HG02852 (cell line): ENCODE results near the gene PPFIBP2.

Experiments
- ATAC-seq: cut with Tn5 transposase; IDR thresholded peaks from one replicate; pipeline ENCODE4 v1.9.1; 2021; ENCODE audit warnings: mild to moderate bottlenecking, moderate library complexity; ENCODE audit not compliant: unreplicated experiment

PPFIBP2 gene

DNA sequence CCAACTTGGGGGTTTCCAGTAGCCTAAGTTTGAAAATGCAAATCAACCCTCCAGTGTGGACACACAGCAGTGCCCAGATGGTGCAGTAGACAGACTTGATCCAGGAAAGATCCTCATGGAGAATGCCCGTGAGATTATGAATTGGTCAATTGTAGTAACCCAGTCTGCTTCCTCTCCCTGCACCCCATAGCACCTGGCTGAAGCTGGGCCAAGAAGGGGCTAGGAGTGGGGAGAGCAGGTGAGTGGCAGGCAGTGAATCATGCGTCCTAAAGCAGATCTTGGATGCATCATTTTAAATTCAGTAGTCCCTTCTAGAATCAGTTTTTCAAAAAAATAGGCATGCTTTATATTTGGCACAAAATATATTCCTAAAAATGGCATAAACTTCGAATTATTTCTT lies 107.3 kb downstream of the PPFIBP2 start:
- ATAC-seq: no peak

DNA sequence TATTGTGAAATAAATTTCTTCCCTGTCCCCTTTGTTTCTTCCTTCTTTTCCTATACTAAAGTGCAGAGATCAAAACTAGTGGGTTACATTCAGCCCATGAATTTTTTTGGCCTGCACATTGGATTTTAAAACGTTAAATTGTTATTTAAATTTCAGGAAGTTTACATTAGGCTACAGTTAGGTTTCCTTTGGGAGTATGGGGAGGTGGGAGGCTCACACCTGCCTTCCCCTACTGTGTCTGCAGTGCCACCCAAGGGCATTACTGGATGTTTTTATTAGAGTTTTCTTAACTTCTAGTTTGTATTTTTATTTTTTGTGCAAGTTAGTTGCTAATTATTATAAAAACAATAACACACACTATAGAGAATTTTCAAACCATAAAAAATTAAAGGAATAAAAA lies 107.8 kb downstream of the PPFIBP2 start:
- no peak for ATAC-seq

DNA sequence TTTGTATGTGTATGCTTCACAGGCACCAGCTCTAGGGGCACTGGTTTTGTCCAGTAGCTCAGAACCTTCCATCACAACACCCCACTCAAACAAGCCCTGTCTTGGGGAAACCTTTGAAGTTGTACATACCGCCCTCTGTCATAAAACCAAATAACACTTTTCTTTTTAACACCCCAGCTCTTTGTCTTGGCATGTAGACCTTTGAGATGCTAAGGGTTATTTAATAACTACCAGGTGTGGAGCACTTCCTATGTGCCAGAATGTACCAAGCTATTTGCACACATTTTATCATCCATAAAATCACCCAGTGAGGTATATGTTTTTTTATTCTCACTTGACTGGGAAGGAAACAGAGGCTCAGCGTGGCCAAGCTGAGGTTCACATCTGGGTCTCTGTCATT lies 108.9 kb downstream of the PPFIBP2 start:
- no peak for ATAC-seq

DNA sequence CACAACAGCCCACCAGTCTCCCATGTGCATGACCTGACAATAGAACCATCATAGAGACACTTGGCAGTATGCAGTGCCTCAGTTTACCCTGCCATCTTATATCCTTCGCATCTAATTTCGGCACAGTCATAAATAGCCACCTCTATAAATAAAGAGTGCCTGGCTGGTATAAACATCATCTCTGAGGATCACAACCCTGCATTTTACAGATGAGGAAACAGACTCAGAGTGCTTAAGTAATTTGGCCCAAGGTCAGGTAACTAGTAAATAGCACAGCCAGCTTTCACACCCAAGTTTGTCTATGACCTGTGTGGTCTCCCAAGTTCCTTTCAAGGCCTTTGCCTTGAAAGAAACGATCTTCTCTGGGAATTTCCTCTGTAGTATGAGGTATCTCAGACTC lies 114.9 kb downstream of the PPFIBP2 start:
- no peak for ATAC-seq

DNA sequence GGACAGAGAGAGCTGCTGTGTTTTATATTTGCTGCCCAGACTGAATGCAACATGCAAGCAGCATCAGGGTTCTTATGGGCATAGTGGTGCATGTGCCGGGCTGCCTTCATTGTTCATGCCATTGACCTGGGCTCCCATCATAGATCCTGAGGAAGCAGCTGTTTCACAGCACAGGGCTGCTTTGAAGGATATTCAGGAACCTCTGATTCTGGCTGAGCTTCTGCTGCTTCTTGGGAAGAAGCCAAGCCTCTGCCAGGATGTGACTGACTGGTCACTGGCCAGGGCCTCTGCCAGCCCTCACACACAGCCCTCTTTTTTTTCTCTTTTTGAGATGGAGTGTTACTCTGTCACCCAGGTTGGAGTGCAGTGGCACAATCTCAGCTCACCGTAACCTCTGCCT lies 116.2 kb downstream of the PPFIBP2 start:
- ATAC-seq: no peak

DNA sequence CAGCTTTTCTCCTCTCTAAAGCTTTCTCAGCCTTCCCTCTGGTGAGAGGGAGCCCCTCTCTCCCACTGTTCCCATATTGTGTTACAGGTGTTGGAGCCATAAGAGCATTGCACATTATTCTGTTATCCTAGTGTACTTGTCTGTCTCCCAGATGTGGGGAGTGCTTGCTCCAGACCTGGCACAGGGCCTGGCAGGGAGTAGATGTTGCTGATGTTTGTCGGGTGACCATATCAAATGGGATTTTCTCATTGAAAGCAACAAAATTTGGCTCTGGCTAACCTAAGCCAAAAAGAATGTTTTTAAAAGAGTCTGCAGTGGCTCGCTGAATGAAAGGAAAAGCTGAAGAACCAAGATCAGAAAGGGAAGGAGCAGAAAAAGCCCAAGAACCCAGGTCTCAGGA lies 118.4 kb downstream of the PPFIBP2 start:
- ATAC-seq: no peak

DNA sequence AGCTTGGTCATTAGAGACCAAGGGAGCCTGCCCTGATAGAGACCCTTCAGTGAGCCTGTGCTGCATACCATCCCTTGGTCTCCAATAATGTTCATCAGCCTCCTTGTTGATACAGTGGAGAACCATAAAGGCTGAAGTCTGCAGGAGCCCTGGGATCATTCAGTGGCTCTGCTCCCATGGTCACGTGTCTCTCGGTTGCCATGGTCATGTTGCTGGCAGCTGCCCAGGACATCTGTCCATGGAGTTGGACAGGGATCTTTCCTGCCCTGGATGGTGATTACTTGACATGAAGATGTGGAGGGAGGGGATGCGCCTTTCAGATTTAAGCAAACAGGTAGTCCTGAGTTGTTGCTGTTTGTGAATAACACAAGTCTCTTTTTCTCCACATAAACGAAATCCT lies 121.3 kb downstream of the PPFIBP2 start:
- ATAC-seq: no peak

DNA sequence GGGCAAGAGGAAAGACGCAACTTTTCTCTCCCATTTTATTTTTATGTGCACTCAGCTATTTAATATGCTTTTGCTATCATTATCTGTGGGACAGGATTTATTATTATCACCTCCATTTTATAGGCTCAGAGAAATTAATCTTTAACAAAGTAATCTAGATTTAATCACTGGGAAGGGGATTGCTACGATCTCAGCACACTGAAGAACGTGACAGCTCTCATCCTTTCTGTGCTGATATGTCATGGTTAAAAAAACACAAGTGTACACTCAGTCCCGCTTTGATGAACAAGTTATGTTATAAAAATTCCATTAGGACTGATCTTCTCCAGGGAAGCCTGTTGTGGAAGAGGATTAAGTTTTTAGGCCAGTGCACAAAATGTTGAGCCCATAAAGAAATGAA lies 121.9 kb downstream of the PPFIBP2 start:
- ATAC-seq: no peak

DNA sequence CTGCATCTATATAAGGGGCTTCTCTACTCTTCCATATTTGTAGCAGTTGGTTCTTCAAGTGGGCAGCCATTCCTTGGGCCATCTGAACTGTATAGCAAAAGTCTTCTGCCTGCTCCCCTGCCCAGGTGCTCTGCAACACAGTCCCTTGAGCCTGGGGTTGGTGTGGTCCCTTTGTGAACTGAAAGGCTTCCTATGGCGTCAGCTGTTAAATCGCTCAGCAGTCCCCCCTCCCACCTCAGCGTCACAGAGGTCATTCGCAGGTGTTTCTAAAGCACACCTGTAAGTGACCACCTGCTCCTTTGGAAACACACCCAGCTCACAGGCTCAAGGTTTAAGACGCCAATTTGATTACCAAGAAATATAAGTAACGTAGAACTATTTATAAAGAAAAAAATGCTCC lies 122.6 kb downstream of the PPFIBP2 start:
- no peak for ATAC-seq

DNA sequence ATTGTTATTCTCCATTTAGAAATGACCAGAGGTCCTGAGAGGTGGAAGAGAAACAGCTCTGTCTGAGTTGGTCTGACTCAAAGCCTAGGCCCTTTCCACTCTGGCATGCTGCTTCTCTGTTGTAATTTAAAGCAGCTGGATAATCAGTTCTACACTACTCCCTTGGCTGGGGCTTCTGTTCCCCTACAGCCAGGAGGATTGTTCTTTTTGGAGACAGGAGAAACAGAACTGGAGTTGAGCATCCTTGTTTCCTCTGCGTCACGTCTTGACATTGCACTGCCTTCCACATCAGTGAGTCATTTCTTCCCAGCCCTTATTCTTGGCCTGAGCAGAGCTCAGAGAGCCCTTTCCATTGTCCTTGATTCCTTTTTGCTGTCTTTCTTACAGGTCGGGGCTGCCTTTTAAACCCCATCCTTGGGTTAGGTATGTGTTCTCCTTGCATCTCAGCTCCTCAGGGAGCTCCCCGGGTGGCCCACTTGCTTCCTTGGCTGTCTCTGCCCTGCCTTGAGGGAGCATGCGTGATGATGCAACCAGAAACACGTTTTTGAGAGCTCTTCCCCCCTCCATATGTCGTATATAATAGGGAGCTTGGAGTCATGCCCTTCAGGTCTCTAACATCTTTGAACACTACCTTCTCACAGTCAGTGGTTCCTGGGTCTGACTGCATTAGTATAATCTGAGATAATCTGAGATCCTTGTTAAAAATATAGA lies 123.8 kb downstream of the PPFIBP2 start:
- no peak for ATAC-seq

DNA sequence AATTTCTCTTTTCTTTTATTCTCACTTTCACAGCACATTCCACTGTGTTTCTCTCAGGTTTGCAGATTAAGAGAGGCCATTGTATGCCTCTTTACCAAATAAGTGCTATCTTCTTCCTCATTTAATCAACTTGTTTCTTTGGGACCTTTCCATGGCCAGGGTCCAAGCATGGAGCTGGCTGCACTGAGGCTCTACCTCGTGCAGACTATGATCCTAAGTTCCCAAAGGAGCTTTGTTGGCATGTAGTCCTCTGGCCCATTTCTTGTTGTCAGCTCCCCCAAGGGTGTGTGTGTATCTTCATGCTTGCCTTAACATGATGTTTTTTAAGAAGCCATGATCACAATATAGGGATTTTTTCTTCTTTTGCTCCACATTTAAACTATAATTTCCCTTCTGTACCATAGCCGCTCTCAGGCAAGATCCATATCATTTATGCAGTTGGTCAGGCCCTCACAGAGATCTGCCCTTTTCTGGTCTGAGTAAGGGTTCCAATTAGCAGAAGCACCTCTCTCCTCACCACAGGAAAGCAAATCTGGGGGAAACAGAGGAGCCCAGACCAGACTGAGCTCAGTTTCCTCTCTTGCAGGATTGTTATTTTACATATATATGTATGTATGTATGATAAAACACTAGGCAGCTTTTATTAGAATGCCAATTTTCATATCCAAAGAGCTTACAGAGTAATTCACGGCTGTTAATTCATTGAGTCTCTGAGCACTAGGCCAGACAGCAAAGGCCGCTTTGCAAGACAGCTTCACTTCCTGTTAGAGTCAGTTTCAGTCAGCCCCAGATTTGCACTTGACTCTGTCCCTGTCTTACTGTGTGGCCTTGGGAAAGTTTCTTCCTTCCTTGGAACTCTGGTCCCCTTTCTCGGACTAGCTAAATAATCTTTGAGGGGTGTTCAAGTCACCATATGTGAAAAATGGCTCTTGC lies 125.2 kb downstream of the PPFIBP2 start:
- peak; percentile 66 for ATAC-seq

DNA sequence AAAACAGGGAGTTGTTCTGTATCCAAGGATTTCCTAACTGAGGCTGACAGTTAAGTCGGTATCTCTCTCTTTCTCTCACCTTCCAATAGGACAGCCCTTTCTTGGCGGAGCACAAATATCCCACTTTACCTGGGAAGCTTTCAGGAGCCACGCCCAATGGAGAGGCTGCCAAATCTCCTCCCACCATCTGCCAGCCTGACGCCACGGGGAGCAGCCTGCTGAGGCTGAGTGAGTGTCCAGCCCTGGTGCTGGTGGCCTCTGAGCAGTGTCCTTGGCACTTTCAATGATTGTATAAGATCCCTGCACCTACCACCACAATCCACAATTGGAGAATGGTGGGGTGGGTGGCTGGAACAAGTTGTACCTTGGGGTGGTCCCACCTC lies 125.8 kb downstream of the PPFIBP2 start:
- no peak for ATAC-seq

DNA sequence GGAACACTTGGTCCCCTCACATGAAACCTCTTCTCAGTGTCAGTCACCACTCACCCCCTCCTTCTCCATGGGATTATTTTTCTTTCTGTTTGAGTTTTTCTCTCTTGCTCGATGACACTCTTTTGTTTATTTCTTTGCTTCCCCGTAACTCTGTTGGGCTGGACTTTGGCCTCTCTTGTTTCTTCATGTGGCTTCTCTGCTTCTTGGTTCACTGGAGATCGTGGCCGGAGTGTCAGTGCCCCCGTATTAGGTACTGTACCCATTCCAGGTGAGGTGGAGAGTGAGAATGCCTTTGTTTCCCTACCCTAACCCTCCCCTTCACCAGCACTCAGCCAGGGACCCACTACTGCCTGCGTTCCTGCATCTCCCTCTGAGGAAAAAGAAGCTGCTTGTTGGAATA lies 127.0 kb downstream of the PPFIBP2 start:
- ATAC-seq: no peak

DNA sequence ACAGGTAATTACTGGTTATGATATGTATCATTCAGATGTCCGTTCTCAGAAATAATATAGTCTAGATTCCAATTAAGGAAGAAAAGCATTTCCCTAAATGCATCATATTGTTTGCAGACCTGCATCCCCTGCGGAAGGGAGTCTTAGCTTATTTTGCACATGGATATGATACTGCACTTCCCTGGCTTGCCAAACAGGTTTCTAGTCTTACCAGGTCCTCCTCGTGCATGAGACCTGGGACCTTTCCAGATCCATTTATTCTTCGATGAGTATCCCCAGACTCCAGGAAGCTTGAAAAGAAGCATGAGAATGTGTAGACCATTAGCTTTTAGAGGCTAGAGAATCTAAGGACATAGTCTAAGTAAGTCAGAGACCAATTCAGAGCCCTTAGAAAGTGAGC lies 128.9 kb downstream of the PPFIBP2 start:
- no peak for ATAC-seq

DNA sequence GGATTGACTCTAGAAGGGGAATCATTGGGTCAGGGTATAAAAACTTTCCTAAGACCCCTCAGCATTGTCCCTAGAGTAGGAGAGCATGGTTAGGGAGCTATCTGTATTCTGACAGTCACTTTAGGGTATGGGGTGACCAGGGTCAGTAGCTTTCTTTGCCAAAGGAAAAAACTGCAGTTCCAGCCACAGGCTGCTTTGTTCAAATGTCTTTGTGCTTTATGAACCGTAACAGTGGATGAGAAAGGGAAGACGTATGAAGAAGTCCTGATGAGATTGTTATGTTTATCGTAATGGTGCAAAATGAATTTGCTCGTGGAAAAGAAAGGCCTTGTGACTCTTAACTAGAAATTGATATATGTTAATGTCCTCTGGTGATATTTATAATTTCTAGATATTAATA lies 129.5 kb downstream of the PPFIBP2 start:
- ATAC-seq: no peak

DNA sequence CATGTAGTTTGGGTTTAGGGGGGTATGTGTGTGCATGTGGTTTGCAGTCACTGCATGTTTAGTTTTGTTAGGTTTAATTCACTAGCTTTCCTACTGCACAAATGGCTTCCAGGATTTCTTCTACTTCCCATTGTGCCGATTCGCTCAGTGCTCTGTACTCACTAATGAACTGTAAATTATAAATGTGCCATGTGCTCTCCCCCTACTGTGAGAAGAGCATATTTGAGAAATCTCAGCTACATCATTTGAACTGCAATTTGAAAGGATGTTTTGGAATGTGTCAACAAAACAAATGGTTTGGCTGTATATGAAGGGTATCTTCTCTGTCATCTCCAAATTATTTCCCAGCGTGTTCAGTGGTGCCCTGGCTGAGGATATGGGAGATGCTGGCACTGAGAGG lies 131.4 kb downstream of the PPFIBP2 start:
- no peak for ATAC-seq

DNA sequence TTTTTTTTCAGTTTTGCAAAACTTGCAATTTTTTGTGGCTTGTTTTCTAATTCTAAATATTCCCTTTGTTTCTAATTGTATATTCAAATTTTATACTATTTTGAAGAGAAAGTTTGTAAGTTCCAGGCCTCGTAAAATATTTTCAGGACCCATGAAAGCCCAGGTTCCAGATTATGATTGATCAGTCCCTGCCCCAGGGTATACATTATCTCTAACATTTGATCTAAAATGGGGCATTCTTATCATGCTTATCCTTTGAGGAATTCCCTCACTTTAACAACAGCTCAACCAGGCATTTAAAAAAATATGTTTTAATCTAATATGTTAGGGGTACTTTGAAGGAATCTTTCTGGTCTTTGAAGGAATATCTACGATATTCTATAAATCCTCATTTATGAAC lies 133.1 kb downstream of the PPFIBP2 start:
- no peak for ATAC-seq

DNA sequence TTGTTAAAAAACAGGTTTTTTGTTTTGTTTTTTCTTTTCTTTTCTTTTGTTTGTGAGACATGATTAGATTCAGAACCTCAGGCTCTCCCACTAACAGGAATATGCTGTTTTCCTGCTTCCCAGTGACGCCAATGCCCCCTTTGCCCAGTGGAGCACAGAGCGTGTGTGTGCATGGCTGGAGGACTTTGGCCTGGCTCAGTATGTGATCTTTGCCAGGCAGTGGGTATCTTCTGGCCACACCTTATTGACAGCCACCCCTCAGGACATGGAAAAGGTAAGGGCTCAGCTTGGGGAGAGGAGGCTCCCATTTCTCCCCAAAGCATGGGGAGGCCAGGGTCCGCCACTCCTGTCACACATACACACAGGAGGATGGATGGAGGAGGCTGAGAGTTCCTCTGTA lies 134.5 kb downstream of the PPFIBP2 start:
- no peak for ATAC-seq

DNA sequence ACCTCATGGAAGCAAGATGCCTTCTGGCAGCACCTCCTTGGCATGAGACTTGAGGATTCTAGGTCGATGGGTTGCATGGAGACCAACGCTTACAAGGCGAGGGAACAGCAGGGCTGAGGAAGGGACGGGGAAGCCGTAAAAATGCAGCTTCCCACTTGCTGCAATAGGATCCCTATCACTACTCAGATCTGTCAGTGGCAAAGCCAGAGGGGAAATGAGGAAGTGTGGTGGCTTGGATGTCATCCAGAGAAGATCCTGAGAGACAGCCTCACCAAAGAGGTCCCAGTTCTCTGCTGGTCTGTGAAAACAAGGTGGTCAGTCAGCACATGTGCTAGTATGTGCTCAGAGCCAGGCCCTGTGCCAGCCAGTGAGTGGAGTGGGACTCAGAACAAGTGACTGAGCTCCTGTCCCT lies 137.3 kb downstream of the PPFIBP2 start:
- no peak for ATAC-seq

DNA sequence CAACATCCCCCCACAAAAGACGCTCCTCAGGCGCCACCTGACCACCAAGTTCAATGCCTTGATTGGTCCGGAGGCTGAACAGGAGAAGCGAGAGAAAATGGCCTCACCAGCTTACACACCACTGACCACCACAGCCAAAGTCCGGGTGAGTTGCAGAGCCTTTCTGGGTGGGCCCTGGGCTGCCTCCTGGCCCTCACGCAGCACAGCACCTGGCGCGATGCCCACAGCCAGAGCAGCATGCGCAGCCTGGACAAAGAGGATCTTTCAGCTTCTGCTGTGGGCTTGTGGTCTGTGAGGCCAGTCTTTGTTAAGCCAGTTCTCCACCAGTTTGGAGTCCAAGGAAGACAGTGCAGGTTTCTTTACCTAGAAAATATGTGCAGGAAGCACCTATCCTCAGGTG lies 137.9 kb downstream of the PPFIBP2 start:
- no peak for ATAC-seq

DNA sequence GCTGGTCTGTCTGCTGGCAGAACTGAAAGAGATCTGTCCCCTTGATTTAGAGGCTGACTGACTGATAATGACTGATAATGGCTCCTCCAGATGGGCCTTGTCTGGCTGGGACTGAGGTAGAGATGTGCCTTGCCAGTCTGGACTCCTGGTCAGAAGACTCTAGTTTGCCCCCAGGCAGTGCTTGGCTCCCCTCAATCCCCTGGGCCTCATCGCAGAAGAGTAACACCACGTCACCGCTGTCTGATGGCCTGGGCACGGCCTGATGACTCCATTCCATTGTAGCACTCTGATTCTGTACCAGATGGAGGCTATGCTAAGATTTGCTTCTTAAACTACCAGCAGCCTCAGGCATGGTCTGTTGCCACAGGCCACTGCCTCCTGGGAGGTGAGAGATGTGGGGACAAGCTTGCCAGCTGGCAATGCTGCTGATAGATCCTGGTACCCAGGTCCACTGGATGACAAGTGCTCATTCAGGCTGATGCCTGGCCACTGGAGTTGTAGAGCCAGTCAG lies 140.5 kb downstream of the PPFIBP2 start:
- no peak for ATAC-seq
